T47D (cell line): ENCODE results near the gene CXCL1.

ENCODE experiments used
- DNase-seq, 2 experiments: peaks; one replicate each; pipeline versions ENCODE4 v3.0.0 to v3.0.0-alpha.2; 2011 to 2012; ENCODE audit warnings: low read depth in 1 of 2, low spot score in 1 of 2
- JUND ChIP-seq: IDR thresholded peaks from 2 replicates; pipeline ENCODE4 v1.6.1; 2012; ENCODE audit warnings: low read depth
- in situ Hi-C: cut with HindIII; loops from 2 replicates; pipeline ENCODE4 v1.10.0; 2016; ENCODE audit warnings: low sequenced_read_pairs, low pct_unique_long_range_greater_than_20kb

The CXCL1 gene

DNA sequence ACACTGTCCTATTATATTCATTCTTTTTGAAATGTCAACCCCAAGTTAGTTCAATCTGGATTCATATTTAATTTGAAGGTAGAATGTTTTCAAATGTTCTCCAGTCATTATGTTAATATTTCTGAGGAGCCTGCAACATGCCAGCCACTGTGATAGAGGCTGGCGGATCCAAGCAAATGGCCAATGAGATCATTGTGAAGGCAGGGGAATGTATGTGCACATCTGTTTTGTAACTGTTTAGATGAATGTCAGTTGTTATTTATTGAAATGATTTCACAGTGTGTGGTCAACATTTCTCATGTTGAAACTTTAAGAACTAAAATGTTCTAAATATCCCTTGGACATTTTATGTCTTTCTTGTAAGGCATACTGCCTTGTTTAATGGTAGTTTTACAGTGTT, 1.6 kb downstream of the CXCL1 start:
- no peak for TF ChIP-seq JUND
- DNase-seq, result no peak
- in situ Hi-C loops, result no loop called here

DNA sequence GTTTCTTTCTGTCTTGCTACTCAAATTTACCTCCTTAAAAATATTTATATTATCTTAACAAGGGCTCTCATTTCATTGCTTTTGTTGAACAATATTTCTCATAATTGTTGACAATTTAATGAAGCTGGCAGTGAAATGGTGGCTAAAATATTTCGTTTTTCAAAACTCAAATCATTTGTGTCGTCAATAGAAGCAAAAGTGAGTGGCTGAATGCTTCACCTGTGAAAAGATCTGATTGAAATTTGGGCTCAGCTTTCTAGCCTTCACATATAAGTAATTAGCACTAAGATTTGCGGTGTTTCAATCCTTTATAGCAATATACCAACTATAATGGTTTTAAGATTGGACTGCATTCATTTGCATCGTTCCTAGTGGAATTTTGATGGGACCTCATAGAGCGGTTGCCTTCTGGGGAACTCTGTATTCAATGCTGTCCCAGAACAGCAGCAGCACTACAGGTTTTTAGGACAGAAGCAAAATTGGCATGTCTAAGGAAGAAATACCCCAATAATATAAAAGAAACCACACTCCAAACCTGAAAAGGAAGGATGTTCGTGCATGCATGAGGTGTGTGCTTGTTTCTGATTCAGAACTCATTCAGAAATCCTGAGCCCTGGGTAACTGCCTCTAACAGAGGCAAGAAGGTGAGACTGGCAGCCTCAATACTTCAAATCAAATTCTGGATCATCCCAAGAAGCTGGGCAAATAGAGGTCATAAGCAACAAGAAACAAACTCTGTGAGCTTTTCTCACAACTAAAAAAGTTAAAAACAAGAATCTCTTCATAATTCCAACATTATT, 2.5 kb downstream of the CXCL1 start:
- TF ChIP-seq JUND, result no peak
- in situ Hi-C loops, result no loop called here
- no peak for DNase-seq

DNA sequence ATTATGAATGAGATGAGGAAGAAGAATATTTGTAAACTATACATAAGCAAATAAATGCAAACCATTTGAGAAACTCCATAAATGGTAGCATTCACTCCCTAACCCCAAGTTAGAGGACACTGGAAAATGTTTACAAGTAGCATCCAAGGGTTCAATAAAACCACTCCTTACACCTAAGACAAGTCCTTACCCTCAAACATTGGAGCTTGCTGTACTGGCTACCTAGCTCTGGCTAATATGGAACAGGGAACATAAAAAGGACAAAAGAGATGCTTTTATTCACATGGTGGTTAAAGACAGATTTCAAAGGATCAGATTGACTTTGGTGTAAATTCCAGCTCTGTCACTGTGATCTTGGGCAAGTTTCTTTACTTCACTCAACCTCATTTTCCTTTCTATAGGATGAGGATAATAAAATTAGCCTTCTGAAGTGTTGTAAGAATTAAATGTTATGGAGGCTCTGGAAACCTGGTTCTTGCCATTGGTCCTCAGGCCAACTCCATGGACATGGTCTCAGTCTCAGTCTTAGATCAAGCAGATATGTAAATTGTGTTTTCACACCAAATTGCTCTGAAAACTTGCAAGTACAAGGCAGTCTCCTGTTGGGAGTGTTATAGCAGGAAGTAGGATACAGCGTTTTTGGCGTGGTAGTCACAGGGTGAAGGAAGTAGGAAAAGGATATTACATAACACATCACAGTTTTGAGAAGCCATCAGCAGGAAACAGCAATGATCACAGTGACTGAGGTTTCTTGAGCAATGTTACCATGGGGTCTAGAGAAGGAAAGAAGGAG, 3.3 kb downstream of the CXCL1 start:
- DNase-seq, result no peak
- in situ Hi-C loops, result no loop called here
- no peak for TF ChIP-seq JUND

DNA sequence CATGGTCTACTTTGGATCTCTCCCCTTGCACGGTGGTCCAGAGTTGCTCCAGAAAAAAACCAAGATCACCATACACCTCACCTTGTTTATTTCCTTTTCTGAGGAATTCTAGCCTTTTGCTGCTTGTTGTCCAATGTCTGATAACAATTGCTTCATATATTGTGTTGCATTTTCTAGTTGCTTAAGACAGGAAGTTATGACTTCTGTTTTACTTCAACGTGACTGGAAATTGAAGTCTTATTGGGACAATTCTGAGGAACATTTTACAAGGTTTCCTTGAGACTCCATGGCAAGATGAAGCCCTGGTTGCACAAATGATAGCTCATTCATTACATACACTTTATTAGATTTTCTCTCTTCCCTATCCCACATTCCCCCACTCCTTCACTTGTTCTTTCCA, 5.2 kb downstream of the CXCL1 start:
- TF ChIP-seq JUND, result no peak

DNA sequence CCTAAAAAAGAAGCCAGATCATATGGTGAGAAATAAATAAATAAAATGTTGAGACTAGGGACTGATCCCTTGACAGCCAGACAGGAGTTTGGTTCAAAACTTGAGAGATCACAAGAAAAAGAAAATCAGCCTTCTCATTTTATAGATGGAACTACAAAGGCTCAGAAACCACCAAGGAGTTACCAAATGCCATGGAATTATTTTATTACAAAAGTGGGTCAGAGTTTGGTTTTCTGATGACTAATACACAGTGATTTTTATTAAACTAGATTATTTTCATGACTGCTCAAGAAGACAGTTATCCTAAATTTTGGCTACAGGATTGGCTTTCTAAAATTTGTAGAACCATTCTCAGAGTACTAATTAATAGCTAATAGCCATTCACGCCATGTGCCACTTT, 6.2 kb downstream of the CXCL1 start:
- no peak for DNase-seq
- TF ChIP-seq JUND, result no peak
- in situ Hi-C loops, result no loop called here

More for the DNA sequence above, 5.2 kb downstream of the CXCL1 start:
- DNase-seq, result no peak
- in situ Hi-C loops, result no loop called here

DNA sequence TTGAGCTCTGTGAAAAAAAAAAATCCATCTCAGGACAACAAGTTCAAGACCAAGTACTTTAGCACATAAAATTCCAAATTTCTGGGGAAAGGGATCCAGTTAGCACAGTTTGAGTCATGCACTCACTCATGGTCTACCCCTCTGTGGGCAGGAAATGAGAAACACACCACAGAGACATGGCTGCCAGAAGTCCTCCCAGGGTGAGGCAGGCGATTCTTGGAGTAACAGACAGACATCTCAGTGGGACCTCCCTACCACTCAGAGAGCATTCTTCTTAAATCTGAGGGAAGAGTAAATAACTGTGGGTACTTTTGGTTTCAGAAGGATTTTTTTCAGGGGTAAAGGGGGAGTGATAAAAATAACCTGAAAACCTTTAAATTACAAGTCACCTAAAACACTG, 14.1 kb downstream of the CXCL1 start:
- no peak for TF ChIP-seq JUND
- in situ Hi-C loops, result no loop called here
- DNase-seq, result no peak

DNA sequence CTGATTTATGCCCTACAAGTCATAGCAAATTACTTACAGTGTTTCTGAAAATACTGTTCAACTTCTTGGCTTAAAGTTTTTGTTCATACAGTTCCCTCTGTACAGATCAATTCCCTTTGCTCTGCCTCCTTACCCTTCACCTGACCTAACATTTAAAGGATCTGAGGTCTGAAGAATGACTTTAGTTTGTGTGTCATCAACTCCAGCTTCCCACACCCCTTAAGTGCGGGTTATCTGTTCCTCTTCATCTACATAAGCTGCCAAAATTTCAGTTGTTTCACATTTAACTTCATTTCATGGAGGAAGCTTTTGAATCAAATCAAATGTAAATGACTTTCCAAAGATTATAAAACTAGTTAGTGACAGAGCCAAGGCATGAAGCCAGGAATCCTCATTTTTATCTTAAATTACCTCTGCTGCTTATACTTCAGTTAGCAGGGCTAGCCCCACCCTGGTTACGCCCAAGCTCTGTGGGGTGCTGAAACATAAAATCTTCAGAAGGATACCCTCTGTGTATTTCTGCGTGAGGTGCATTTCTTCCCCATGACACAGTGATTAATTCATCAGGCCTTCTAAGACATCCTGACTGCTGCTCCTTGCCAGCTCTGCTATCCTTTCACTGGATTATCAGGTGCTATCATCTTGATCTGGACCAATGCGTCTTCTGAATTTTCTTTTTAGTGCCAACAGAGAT, 16.5 kb downstream of the CXCL1 start:
- DNase-seq, result no peak
- no peak for TF ChIP-seq JUND
- in situ Hi-C loops, result no loop called here

DNA sequence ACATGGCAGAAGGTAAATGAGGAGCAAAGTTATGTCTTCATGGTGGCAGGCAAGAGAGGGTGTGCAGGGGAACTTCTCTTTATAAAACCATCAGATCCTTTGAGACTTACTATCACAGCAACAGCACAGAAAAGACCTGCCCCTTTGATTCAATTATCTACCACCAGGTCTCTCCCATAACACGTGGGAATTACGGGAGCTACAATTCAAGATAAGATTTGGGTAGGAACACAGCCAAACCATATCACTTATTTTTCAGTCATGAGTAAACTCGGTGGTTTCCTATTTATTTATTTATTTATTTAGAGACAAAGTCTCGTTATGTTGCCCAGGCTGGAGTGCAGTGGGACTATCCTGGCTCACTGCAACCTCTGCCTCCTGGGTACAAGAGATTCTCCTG, 22.1 kb downstream of the CXCL1 start:
- no peak for TF ChIP-seq JUND
- DNase-seq, result no peak
- in situ Hi-C loops, result no loop called here

DNA sequence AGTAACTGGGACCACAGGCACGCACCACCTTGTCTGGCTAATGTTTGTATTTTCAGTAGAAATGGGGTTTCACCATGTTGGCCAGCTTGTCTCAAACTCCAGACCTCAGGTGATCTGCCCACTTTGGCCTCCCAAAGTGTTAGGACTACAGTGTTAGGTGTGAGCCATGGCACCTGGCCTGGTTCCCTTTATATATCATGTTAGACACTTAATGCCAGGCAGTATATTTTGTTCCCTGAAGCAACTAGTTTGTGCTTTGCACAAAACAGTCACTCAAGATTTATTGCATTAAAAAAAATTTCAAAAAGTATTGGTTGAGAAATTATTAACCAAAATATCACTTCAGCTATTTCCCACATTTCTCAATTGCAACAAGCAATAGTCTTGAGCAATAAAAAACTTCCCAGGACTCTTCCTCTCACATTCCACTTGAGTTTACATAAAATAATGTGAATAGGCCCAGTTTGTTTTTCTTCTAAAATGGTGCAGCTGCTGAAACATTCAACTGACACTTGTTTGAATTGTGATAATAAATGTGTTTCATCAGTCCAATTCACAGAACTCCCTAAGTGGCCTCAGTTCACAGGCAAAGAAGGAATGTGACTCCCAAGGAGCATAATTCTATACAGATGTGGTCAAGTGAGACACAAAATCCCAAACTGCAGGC, 22.7 kb downstream of the CXCL1 start:
- in situ Hi-C loops, result no loop called here
- DNase-seq, result no peak
- no peak for TF ChIP-seq JUND

DNA sequence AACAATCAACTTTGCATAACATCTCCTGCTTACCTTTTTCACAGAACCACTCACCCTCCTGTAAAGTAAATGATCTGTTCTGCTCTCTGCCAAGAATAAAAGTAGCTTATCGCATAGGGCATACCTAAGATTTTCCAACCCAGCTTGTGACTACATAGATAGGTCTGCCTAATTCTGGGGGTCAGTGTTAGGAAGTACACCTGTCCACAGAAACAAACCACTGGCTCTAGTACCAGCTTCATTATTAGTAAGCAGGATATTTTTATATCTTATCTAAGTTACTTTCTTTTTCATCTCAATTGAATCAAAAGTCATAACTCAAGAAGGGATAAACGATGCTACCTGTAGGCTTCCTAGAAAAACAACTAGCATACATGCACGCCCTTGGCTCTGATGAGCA, 23.8 kb downstream of the CXCL1 start:
- in situ Hi-C loops, result no loop called here
- DNase-seq, result no peak
- TF ChIP-seq JUND, result no peak

DNA sequence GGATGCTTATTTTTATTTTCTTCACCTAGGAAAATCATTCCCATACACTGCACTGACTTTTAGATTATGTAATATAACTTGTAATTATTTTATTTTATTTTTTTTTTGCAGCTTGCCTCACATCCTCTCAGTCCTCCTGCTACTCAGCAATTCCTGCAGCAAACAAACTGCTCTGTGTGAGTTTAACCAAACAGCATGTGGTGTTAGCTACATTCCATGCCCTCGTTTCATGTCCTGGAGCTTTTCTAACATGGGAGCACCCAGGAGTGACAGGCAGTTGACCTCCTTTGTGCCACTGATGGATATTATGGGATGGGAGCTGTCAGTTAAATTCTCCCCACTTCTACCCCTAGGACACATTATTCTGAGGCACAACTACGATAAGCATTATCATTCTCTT, 24.8 kb downstream of the CXCL1 start:
- DNase-seq, result peak in 1 of 2 experiments; percentile 33

More for the DNA sequence above, 24.8 kb downstream of the CXCL1 start:
- in situ Hi-C loops, result no loop called here
- no peak for TF ChIP-seq JUND
